Measurements from ENCODE around the gene CNOT11. TPM values are rescaled to one million over a fixed set of nuclear protein-coding genes. Genes with fewer than 3 reads are reported as not detected.

Gene CNOT11
- total RNA-seq, 2 donors from 2014 or later = 58.3 to 71.1 TPM

DNA sequence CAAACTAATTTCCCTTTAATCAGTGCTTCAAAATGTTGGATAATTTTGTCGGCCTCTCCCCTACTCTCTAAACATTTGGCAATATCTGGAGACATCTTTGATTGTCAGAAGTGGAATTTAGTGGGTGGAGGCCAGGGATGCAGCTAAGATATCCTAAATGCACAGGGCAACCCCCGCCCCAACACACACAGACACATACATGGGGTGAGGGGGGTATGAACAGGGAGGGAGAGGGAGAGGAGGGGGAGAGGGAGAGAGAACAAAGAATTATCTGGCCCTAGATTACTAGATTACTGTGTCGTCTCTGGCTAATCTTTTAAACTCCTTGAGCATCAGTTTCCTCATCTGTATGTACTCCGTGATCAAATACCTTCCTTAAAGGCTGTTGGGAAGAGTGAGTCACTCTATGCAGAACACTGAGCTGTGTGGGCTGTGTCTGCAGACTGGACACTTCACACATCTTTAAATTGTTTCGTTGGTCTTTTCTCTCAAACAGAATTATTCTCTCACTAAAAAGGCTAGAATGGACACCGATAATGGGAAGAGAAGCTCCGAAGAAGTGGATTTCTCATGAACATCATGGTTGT lies 52.9 kb downstream of the CNOT11 start:
- intact Hi-C loops (cut with DNase I) = no loop called here
- no peak overlapping the region for H3K27ac ChIP-seq
- no peak overlapping the region for H3K4me3 ChIP-seq
- no peaks in the 10 kb centered on the region for H3K9me3 ChIP-seq
- H3K36me3 ChIP-seq = no peaks in the 10 kb centered on the region
- H3K9ac ChIP-seq (ENCODE audit: low read depth in 2 of 2, low read length in 2 of 2) = peak overlapping the region in 1 of 2 donors; percentile 48
- TF ChIP-seq, protein P1, sequence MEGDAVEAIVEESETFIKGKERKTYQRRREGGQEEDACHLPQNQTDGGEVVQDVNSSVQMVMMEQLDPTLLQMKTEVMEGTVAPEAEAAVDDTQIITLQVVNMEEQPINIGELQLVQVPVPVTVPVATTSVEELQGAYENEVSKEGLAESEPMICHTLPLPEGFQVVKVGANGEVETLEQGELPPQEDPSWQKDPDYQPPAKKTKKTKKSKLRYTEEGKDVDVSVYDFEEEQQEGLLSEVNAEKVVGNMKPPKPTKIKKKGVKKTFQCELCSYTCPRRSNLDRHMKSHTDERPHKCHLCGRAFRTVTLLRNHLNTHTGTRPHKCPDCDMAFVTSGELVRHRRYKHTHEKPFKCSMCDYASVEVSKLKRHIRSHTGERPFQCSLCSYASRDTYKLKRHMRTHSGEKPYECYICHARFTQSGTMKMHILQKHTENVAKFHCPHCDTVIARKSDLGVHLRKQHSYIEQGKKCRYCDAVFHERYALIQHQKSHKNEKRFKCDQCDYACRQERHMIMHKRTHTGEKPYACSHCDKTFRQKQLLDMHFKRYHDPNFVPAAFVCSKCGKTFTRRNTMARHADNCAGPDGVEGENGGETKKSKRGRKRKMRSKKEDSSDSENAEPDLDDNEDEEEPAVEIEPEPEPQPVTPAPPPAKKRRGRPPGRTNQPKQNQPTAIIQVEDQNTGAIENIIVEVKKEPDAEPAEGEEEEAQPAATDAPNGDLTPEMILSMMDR (IDR thresholded peaks at IDR 0.05) = no peak
- no peaks in the 10 kb centered on the region for H3K27me3 ChIP-seq
- DNase-seq = no peak
- H3K4me1 ChIP-seq = no peaks in the 10 kb centered on the region

- TF ChIP-seq, protein P1 (IDR thresholded peaks at IDR 0.05) = no peak
- H3K27ac ChIP-seq = peak overlapping the region; percentile 91
- H3K9ac ChIP-seq (ENCODE audit: low read depth in 2 of 2, low read length in 2 of 2) = peak overlapping the region; percentile 48 to 58
- H3K4me3 ChIP-seq = peak overlapping the region; percentile 85
- no peaks in the 10 kb centered on the region for H3K36me3 ChIP-seq
- H3K4me1 ChIP-seq = no peaks in the 10 kb centered on the region
- DNase-seq = no peak
- H3K9me3 ChIP-seq = no peaks in the 10 kb centered on the region
- no peaks in the 10 kb centered on the region for H3K27me3 ChIP-seq
- intact Hi-C loops (cut with DNase I) = no loop called here
These were observed 53.7 kb downstream of the CNOT11 start for GRCh38 chr2:101306410-101306809.

DNA sequence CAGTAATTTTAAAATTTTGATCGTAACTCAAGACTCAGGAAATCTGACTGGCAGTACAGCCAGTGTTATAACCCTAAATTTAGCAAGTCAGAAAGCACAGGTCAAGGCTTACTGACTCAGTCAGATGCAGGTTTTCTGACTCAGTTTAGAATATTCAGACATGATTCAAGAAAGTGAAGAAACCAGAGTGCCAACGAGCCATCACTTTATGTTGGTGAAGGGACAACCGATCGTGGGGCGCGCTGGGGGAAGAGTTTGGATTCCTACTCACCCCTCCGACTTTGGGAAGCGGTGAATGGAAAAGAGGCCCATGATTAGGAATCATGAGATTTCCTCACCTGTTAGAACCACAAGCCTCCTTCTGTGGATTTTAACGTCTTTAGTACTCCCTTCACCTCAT lies 54.8 kb downstream of the CNOT11 start:
- DNase-seq = no peak
- Histone ChIP-seq H3K9me3 (no peaks in the 10 kb centered on the region), H3K36me3 (no peaks in the 10 kb centered on the region), H3K4me1 (no peaks in the 10 kb centered on the region), H3K4me3 (peak overlapping the region; percentile 85), H3K27ac (peak overlapping the region; percentile 91), H3K27me3 (no peaks in the 10 kb centered on the region), H3K9ac (ENCODE audit: low read depth in 2 of 2, low read length in 2 of 2) (peak overlapping the region; percentile 89 to 96)
- TF ChIP-seq, protein P1 (IDR thresholded peaks at IDR 0.05) = no peak
- intact Hi-C loops (cut with DNase I) = no loop called here

- TF ChIP-seq, protein P1 (IDR thresholded peaks at IDR 0.05) = no peak
- peak overlapping the region; percentile 89 to 96 for H3K9ac ChIP-seq (ENCODE audit: low read depth in 2 of 2, low read length in 2 of 2)
- peak overlapping the region; percentile 85 for H3K4me3 ChIP-seq
- H3K4me1 ChIP-seq = no peaks in the 10 kb centered on the region
- H3K36me3 ChIP-seq = no peaks in the 10 kb centered on the region
- peak overlapping the region; percentile 91 for H3K27ac ChIP-seq
- intact Hi-C loops (cut with DNase I) = no loop called here
- DNase-seq = peak; percentile 39
- H3K9me3 ChIP-seq = no peaks in the 10 kb centered on the region
- no peaks in the 10 kb centered on the region for H3K27me3 ChIP-seq
These were observed 55.3 kb downstream of the CNOT11 start for GRCh38 chr2:101307950-101308431.

DNA sequence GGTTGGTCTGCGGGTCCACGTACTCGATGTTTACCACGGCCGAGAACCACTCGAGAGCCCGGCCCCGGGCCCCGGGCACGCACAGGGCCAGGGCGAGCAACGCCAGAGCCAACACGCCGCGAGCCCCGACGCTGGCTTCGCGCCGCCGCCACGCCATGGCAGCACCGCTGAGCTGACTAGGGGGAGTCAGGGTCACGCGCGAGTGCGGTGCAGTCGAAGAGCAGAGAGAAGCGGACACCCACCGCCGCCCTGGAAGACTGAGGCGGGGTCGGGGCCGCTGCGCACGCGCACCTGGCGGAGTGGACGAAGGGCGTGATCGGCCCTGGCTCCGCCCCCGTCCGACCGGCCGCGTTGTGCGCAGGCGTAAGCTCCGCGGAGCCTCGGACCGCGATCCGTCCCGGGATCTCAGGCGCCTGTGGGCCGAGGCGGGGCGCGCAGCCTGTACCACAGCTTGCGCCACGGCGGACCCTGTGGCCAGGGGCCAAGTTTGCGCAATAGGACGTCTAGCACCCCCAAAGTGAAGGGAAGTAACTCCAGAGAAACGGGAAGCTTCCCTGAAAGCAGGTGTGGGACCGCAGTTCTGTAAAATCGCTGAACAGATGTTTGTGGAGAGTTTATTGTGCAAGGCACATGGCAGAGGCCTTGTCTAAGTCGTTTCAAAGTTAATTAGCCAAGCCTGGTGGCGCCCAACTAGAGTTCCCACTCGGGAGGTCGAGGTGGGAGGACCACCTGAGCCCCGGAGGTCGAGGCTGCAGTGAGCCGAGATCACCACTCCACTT lies 55.9 kb downstream of the CNOT11 start, which contains the start of gene RNF149:
TSS of gene RNF149 (minus strand) at position 270 of the 779 bp plus-strand sequence. CDS start at position 157, 113 bp downstream.
- intact Hi-C loops (cut with DNase I) = no loop called here
- peak; percentile 95 for DNase-seq
- Histone ChIP-seq H3K4me1 (no peaks in the 10 kb centered on the region), H3K36me3 (no peaks in the 10 kb centered on the region), H3K9me3 (no peaks in the 10 kb centered on the region), H3K4me3 (peak within 1 kb of the TSS; percentile 85), H3K9ac (ENCODE audit: low read depth in 2 of 2, low read length in 2 of 2) (peak within 1 kb of the TSS; percentile 89 to 96), H3K27me3 (no peaks in the 10 kb centered on the region), H3K27ac (peak within 1 kb of the TSS; percentile 91)
- TF ChIP-seq, protein P1 (IDR thresholded peaks at IDR 0.05) = no peak

All from colonic mucosa (tissue), 4 donors.